GM11168 (cell line): Measurements from ENCODE around the gene ANKRD33B.

ENCODE experiments used
- in situ Hi-C: fragments of 300-500 bp; cut with MboI; formaldehyde crosslinking; loops from one replicate; pipeline ENCODE4 v1.12.0; 2022; ENCODE audit warnings: low sequenced_read_pairs; ENCODE audit not compliant: unreplicated experiment

ANKRD33B gene

GRCh38 chr5:10703676-10704075 is 139.8 kb downstream of the ANKRD33B start:
- in situ Hi-C loops: no loop called here

DNA sequence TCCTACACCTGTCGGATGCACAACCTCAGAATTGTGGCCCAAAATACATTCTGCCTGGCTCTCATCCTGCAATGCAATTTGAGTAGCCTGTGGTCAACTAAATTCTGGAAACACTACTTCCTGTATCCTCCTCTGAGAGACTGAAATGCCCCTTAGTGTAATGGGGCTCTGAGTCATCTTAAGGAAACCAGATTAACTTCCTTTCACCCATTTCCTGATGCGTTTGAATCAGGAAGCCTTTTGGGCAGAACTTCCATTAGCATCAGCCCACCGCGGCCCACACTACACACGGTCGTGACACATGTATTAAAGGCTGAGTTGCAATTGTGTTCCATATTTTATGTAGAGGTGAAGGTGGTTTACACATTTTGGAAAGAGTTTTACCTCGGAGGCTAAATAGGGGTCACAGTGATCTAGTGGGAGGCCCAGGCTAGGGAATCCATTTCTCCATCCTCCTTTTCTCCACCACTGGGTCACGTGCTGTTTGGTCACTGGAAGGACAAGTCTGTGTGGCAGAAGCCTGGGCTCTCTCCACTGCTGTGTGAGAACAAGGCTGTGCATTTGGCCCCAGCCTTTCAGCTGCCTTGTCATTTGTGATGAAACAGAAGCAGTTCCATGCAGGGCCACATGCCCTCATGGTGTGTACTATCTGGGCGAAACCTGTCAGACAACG is 141.2 kb downstream of the ANKRD33B start:
- in situ Hi-C loops: no loop called here

DNA sequence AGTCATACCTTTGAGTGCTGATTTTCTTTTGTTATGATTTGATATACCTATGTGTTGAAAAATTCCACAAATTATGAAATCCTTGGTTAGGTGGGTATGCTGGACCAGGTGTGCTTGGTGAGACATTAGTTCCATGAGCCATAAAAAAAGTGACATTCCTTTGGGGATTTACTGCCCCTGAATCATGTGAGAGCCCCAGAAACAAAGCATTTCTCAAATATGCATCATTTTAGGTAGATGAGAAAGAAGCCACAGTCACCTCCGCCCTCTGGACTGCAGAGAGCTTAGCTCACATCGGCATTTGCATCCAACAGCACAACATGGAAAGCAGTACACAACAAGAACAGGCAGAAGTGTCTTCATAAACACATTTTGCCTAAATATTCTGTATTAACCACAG is 141.9 kb downstream of the ANKRD33B start:
- in situ Hi-C loops: no loop called here

DNA sequence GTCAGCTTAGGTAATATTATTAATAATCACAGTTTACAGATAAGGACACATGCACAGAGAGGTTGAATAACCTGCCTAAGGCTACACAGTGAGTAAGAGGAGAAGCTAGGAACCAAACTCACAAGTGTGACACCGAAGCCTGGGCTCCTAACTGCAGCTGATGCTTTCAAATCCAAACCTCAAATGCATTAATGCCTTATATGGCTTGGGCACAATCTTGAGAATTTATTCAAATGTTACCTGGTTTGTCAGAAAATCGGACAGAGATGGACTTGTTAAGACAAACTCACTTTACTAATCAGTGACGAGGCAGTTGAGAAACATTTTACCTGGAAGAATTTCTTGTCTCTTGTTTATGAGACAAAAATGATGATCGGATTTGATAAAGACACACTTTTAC is 142.5 kb downstream of the ANKRD33B start:
- in situ Hi-C loops: no loop called here
